H1 (cell line): ENCODE data around the gene PARD3. TPM values are rescaled to one million over a fixed set of nuclear protein-coding genes. Genes with fewer than 3 reads are reported as not detected.

Experiments
- CTCF ChIA-PET: fragments of 300-600 bp; sonication (Branson Sonifier 250); formaldehyde crosslinking; loops from one replicate; lab custom pipeline; 2021; ENCODE audit not compliant: partially characterized antibody; lab: Charles Lee
- POLR2A ChIA-PET: fragments of 300-600 bp; sonication (Branson Sonifier 250); formaldehyde crosslinking; loops from one replicate; lab custom pipeline; 2021; ENCODE audit warnings: inconsistent platforms; ENCODE audit not compliant: partially characterized antibody; lab: Charles Lee
- DNase-seq, 2 experiments: peaks; one replicate each; pipeline versions ENCODE4 v3.0.0 to v3.0.0-alpha.2; 2010 to 2022; ENCODE audit warnings: low spot score in 2 of 2, low read depth in 1 of 2, mixed read lengths in 1 of 2
- FAIRE-seq: peaks from 2 replicates; lab custom pipeline; 2011; peaks lifted over from hg19 to GRCh38; lab: Jason Lieb, UNC
- H2AFZ ChIP-seq: 2 replicates; pipeline ENCODE4 v1.8.1; 2012; ENCODE audit warnings: low read length, inconsistent platforms
- H2AK5ac ChIP-seq: 2 replicates; pipeline ENCODE4 v1.6.1; 2013; ENCODE audit warnings: low read depth, low read length
- H2BK120ac ChIP-seq: replicated peaks from 2 replicates; pipeline ENCODE3; 2013; ENCODE audit warnings: low read depth, low read length, inconsistent platforms
- H2BK12ac ChIP-seq: 2 replicates; pipeline ENCODE4 v1.6.1; 2013; ENCODE audit warnings: low read depth, low read length
- H2BK15ac ChIP-seq: 2 replicates; pipeline ENCODE4 v1.6.1; 2013; ENCODE audit warnings: low read length
- H2BK20ac ChIP-seq: 2 replicates; pipeline ENCODE4 v1.6.1; 2013; ENCODE audit warnings: low read length
- H2BK5ac ChIP-seq: 2 replicates; pipeline ENCODE4 v1.6.1; 2013; ENCODE audit warnings: low read depth, low read length
- H3K14ac ChIP-seq: 2 replicates; pipeline ENCODE4 v1.6.1; 2013; ENCODE audit warnings: inconsistent platforms; ENCODE audit not compliant: insufficient read length
- H3K18ac ChIP-seq: 2 replicates; pipeline ENCODE4 v1.6.1; 2013; ENCODE audit warnings: low read length; ENCODE audit errors: extremely low read depth
- H3K23ac ChIP-seq: 2 replicates; pipeline ENCODE4 v1.6.1; 2013; ENCODE audit warnings: inconsistent platforms; ENCODE audit not compliant: insufficient read length
- H3K23me2 ChIP-seq: 2 replicates; pipeline ENCODE4 v1.6.1; 2013; ENCODE audit warnings: low read depth, low read length
- H3K27ac ChIP-seq: 2 replicates; pipeline ENCODE4 v1.6.1; 2011; ENCODE audit warnings: low read depth, low read length, inconsistent platforms
- H3K27me3 ChIP-seq, 4 experiments: replicated peaks in 1 of 4; 1 replicate in 1 of 4; 2 replicates in 3 of 4; pipeline versions ENCODE4 v1.6.1 to v1.8.1; 2011 to 2013; ENCODE audit warnings: low read length in 3 of 4, mild to moderate bottlenecking in 3 of 4, inconsistent platforms in 2 of 4, mixed read lengths in 2 of 4, moderate library complexity in 1 of 4; ENCODE audit not compliant: control insufficient read depth in 3 of 4, insufficient read depth in 3 of 4; ENCODE audit errors: extremely low read depth in 1 of 4
- H3K36me3 ChIP-seq, 4 experiments: 2 replicates each; pipeline versions ENCODE4 v1.6.1 to v1.8.1; 2011 to 2013; ENCODE audit warnings: mild to moderate bottlenecking in 4 of 4, low read length in 3 of 4, moderate library complexity in 2 of 4, control low read depth in 1 of 4, inconsistent platforms in 1 of 4; ENCODE audit not compliant: insufficient read depth in 4 of 4, control insufficient read depth in 2 of 4
- H3K4ac ChIP-seq: replicated peaks from 2 replicates; pipeline ENCODE3; 2013; ENCODE audit warnings: low read length, low read depth, mixed read lengths, inconsistent platforms; ENCODE audit not compliant: insufficient read length
- H3K4me1 ChIP-seq, 4 experiments: replicated peaks in 1 of 4; 1 replicate in 1 of 4; 2 replicates in 3 of 4; pipeline versions ENCODE4 v1.6.1 to v1.8.1; 2011 to 2013; ENCODE audit warnings: low read length in 3 of 4, inconsistent platforms in 2 of 4, mixed read lengths in 1 of 4; ENCODE audit not compliant: insufficient read depth in 4 of 4, control insufficient read depth in 3 of 4
- H3K4me2 ChIP-seq, 2 experiments: 2 replicates each; pipeline versions ENCODE4 v1.6.1 to v1.8.1; 2011 to 2013; ENCODE audit warnings: low read depth in 2 of 2, low read length in 2 of 2, control low read depth in 1 of 2, inconsistent platforms in 1 of 2, mild to moderate bottlenecking in 1 of 2; ENCODE audit not compliant: insufficient read depth in 1 of 2
- H3K4me3 ChIP-seq, 4 experiments: fragments of 200-600, 300-600 bp in 1 of 4; sonication (generic), shearing (Covaris generic), sonication (Bioruptor Twin) in 1 of 4; 2 replicates each; pipeline versions ENCODE4 v1.5.1 to v1.8.1; 2011 to 2016; ENCODE audit warnings: low read length in 4 of 4, low read depth in 3 of 4, control low read depth in 2 of 4, inconsistent platforms in 2 of 4, mild to moderate bottlenecking in 2 of 4, mixed read lengths in 1 of 4, moderate library complexity in 1 of 4; ENCODE audit not compliant: insufficient read depth in 2 of 4; ENCODE audit errors: extremely low read depth in 1 of 4
- H3K56ac ChIP-seq: replicated peaks from 2 replicates; pipeline ENCODE3; 2013; ENCODE audit warnings: low read depth, mild to moderate bottlenecking, mixed read lengths, low read length, inconsistent platforms; ENCODE audit not compliant: insufficient read length
- H3K79me1 ChIP-seq: 2 replicates; pipeline ENCODE4 v1.6.1; 2013; ENCODE audit warnings: low read depth, low read length, control low read depth
- H3K79me2 ChIP-seq, 2 experiments: 2 replicates each; pipeline versions ENCODE4 v1.6.1 to v1.8.1; 2012 to 2013; ENCODE audit warnings: low read length in 2 of 2, mild to moderate bottlenecking in 2 of 2, inconsistent platforms in 1 of 2; ENCODE audit not compliant: insufficient read depth in 2 of 2, control insufficient read depth in 1 of 2
- H3K9ac ChIP-seq, 4 experiments: replicated peaks in 1 of 4; 1 replicate in 1 of 4; 2 replicates in 3 of 4; pipeline versions ENCODE4 v1.6.1 to v1.8.1; 2011 to 2013; ENCODE audit warnings: low read depth in 3 of 4, low read length in 3 of 4, control low read depth in 2 of 4, mild to moderate bottlenecking in 2 of 4, moderate library complexity in 2 of 4, inconsistent platforms in 1 of 4; ENCODE audit errors: extremely low read depth in 1 of 4
- H3K9me3 ChIP-seq, 2 experiments: 2 replicates each; pipeline versions ENCODE4 v1.6.1 to v1.8.1; 2012 to 2013; ENCODE audit warnings: mild to moderate bottlenecking in 2 of 2, moderate library complexity in 2 of 2, control low read depth in 1 of 2, inconsistent platforms in 1 of 2, low read depth in 1 of 2, low read length in 1 of 2, mixed read lengths in 1 of 2; ENCODE audit not compliant: insufficient read depth in 2 of 2
- H4K20me1 ChIP-seq, 2 experiments: replicated peaks in 1 of 2; 2 replicates each; pipeline versions ENCODE3 to v1.8.1; 2011 to 2013; ENCODE audit warnings: inconsistent platforms in 2 of 2, low read length in 2 of 2, mild to moderate bottlenecking in 1 of 2; ENCODE audit not compliant: insufficient read depth in 2 of 2, control insufficient read depth in 1 of 2
- H4K5ac ChIP-seq: 2 replicates; pipeline ENCODE4 v1.6.1; 2013; ENCODE audit warnings: low read length, low read depth, mixed read lengths, inconsistent platforms; ENCODE audit not compliant: insufficient read length
- H4K8ac ChIP-seq: 2 replicates; pipeline ENCODE4 v1.8.0; 2013; ENCODE audit warnings: mild to moderate bottlenecking, moderate library complexity, low read length, inconsistent platforms; ENCODE audit not compliant: insufficient read depth; ENCODE audit errors: extremely low read depth
- H4K91ac ChIP-seq: replicated peaks from 2 replicates; pipeline ENCODE3; 2013; ENCODE audit warnings: low read length, mixed read lengths, inconsistent platforms; ENCODE audit not compliant: insufficient read length
- WGBS, 2 experiments: shearing (Covaris generic) in 1 of 2; methylation state at CpG; one replicate each; pipeline versions ENCODE4 v1.1.6 to v1.1.7; 2013 to 2015; ENCODE audit warnings: low lambda C conversion rate in 2 of 2, mixed read lengths in 2 of 2, inconsistent platforms in 1 of 2, low coverage in 1 of 2, missing lambda C conversion rate in 1 of 2; ENCODE audit not compliant: insufficient replicate concordance in 2 of 2, insufficient coverage in 1 of 2, insufficient read length in 1 of 2; ENCODE audit errors: extremely low coverage in 1 of 2, missing lambda C conversion rate in 1 of 2; 5-methylcytosine and 5-hydroxymethylcytosine counted together
- polyA plus RNA-seq, 7 experiments: library from polyadenylated mRNA; depleted of rRNA in 3 of 7; stranded (reverse) in 5 of 7; unstranded in 2 of 7; fragments of >200 nt in 5 of 7; fragments of 200-250 nt in 2 of 7; gene quantifications; 1 replicate in 5 of 7; 2 replicates in 1 of 7; 4 replicates in 1 of 7; pipeline versions ENCODE4 v1.2.1 to v1.2.3, GENCODE V29; 2011 to 2013; ENCODE audit warnings: missing spikeins in 2 of 7, mixed read lengths in 2 of 7
- total RNA-seq: library from RNA; stranded (reverse); fragmentation: NEBNext Ultra II Directional; extraction: Animal tissue kit (Norgen Biotek cat#: 25700); gene quantifications from 2 replicates; pipeline ENCODE4 v1.2.1, GENCODE V29; 2021

Gene PARD3
- total and polyA plus RNA-seq, 2 of the 8 experiments (the other 6 are each of a cell fraction or from before 2014, with no cell fraction given): 19.7 to 49.1 TPM

DNA sequence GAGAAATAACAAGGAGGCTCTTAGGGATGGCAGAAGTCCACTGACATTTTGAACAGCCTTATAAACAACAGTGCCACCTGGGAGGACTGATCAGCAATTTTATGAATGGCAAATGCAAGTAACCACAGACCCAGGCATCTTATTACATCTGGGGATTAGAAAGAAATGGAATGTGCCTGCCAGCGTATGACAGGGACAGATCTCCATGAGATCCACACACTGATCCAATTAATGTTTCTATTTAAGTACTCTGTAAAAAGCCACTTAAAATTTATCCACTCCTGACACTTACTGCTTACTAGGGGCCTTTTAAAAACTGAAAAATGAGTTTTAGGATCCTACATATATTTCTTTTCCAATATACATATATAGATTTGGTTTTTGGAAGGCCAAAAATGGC, 28.6 kb downstream of the PARD3 start:
- Histone ChIP-seq H3K56ac (no peak overlapping the region), H3K36me3 (no peaks in the 10 kb centered on the region; a peak in 1 of 8 replicates), H3K9ac (no peak overlapping the region), H3K79me2 (peaks cover 12 to 93% of the 10 kb centered on the region in 2 experiments), H3K9me3 (no peaks in the 10 kb centered on the region), H4K5ac (no peak overlapping the region), H4K8ac (no peak overlapping the region), H2BK12ac (no peak overlapping the region), H2BK120ac (no peak overlapping the region), H4K91ac (no peak overlapping the region), H4K20me1 (peaks cover 8 to 15% of the 10 kb centered on the region in 2 experiments), H2BK15ac (no peak overlapping the region), H3K4ac (no peak overlapping the region), H3K14ac (no peak overlapping the region), H3K23ac (no peak overlapping the region), H2AK5ac (no peak overlapping the region), H3K79me1 (peaks cover 8% of the 10 kb centered on the region; the same call in 1 of the 2 replicates), H3K18ac (no peak overlapping the region), H3K23me2 (no peaks in the 10 kb centered on the region), H2BK20ac (no peak overlapping the region), H3K4me3 (no peak overlapping the region), H2BK5ac (no peak overlapping the region), H3K4me1 (peaks cover under 1 to 7% (median 2%) of the 10 kb centered on the region in 4 experiments; a peak in 3 of 7 replicates), H3K4me2 (no peak overlapping the region), H2AFZ (no peak overlapping the region), H3K27me3 (no peaks in the 10 kb centered on the region), H3K27ac (no peak overlapping the region)
- ChIA-PET CTCF (interaction anchor here (0.6 to 1.3 kb wide), 4 partner anchors 8 to 54 kb away, joined by 3 to 5 read pairs (median 3); no protein-coding TSS in a partner anchor), POLR2A (no interaction called here)
- no peak for FAIRE-seq
- WGBS, 2 experiments: 74% methylated on average over 1 of the region's 1 CpG; no CpG with 5 or more reads in 1 of the 2 experiments
- DNase-seq: no peak
